ENCODE results near the gene CHP1.
A peak's percentile ranks its signal among the peaks of the same experiment; 100 is the strongest.
"Not testable (repeated sequence)": the region's sequence is repeated elsewhere in the genome, so short reads cannot be mapped to it uniquely, and the experiment has no call there.

Gene CHP1

GRCh38 chr15:41285285-41285684, 54.2 kb downstream of the CHP1 start:
- DNase-seq (ENCODE audit: low read depth, low spot score), result no peak
- H3K4me3 ChIP-seq (ENCODE audit: low read length), result peak overlapping the region; percentile 98

DNA sequence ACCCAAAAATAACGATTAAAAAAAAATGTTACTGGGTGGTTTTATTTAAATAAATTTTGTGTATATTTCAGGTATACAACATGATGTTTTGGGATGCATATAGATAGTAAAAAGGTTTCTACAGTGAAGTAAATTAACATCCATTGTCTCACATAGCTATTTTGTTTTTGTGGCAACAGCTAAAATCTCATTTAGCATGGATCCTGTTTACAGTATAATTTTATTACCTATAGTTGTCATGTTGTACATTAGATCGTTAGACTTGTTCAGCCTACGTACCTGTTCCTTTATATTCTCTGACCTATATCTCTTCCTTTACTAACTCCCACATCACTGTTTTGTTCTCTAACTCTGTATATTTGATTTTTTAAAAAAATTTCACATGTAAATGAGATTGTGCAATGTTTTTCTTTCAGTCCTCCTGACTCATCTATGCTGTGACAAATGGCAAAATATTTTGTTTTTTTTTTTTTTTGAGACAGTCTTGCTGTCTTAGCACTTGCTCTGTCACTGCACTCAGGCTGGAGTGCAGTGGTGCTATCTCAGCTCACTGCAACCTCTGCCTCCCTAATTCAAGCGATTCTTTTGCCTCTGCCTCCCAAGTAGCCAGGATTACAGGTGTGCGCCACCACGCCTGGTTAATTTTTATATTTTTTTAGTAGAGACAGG, 55.7 kb downstream of the CHP1 start:
- no peak for DNase-seq (ENCODE audit: low read depth, low spot score)
- no peak overlapping the region for H3K4me3 ChIP-seq (ENCODE audit: low read length)

- H3K4me3 ChIP-seq (ENCODE audit: low read length), result no peak overlapping the region
- DNase-seq (ENCODE audit: low read depth, low spot score), result no peak
Observed at GRCh38 chr15:41288464-41288863, 57.4 kb downstream of the CHP1 start.

- DNase-seq (ENCODE audit: low read depth, low spot score), result no peak
- H3K4me3 ChIP-seq (ENCODE audit: low read length), result no peak overlapping the region
Observed at GRCh38 chr15:41289953-41290352, 58.9 kb downstream of the CHP1 start.

GRCh38 chr15:41291065-41291631, 60.1 kb downstream of the CHP1 start:
- no peak for DNase-seq (ENCODE audit: low read depth, low spot score)
- H3K4me3 ChIP-seq (ENCODE audit: low read length), result no peak overlapping the region

GRCh38 chr15:41292521-41292920, 61.5 kb downstream of the CHP1 start:
- DNase-seq (ENCODE audit: low read depth, low spot score), result no peak
- no peak overlapping the region for H3K4me3 ChIP-seq (ENCODE audit: low read length)

DNA sequence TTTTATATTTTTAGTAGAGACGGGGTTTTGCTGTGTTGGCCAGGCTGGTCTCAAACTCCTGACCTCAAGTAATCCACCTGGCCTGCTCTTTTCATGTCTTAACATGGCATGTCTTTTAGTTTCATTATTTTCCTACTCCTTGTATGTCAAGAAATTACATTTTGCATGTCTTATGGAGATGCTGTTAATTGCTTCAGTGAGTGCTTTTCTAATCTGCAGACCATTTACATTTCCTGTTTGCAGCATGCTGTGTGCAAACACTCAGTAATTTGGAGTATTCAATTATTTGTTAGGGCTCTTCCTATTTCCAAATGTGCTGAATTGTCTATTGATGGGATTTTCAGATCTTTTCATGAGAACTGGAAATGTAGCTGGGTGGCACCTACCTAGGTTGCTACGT, 70.1 kb downstream of the CHP1 start:
- H3K4me3 ChIP-seq (ENCODE audit: low read length); DNase-seq (ENCODE audit: low read depth, low spot score): not testable (repeated sequence)

DNA sequence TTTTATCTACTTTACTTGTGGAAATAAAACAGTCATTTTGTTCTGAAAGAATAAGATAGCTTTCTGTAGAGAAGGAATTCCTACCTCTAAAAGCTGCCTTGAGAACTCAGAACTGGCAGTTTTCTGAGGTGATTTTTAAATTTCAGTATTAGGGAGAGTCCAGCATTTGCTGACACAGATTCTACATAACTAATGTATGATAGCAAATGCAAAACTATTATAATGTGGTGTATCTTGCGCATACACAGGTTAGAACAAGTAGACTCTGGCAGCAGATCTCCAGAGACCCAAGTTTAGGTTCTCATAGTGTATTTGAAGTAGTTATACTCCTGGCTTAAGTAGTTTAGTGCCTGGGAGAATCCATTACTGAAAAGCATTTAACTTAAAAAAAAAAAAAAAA, 70.5 kb downstream of the CHP1 start:
- DNase-seq (ENCODE audit: low read depth, low spot score), result no peak
- no peak overlapping the region for H3K4me3 ChIP-seq (ENCODE audit: low read length)

DNA sequence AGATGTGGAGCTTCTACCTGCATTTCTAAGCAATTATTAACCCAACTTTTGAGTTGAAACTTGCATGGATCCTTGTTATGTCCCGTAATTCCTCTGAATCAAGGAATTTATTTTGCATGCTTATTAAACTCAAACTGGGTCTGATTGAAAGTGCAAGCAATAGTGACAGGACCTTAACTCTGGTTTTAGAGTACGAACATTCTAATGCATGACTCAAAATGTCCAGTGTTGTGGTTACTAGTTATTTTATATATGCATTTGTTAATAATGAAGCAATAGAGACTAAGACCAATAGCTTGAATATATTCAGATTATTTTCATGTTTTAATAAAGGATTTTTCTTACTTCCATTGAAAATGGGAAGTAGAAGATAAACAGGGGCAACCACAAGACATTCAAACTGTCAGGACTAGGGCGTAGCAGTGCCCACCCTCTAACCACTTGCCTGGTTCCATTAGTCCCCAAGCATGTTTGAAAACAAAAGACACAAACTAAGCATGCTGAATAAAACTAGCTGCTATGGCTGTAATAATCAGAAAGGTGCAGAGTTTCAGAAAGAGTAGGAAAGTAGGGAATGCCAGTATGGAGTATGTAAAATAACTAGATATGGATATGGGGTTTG, 73.2 kb downstream of the CHP1 start:
- DNase-seq (ENCODE audit: low read depth, low spot score), result no peak
- H3K4me3 ChIP-seq (ENCODE audit: low read length), result no peak overlapping the region

- no peak for DNase-seq (ENCODE audit: low read depth, low spot score)
- no peak overlapping the region for H3K4me3 ChIP-seq (ENCODE audit: low read length)
Observed at GRCh38 chr15:41307679-41308078, 76.6 kb downstream of the CHP1 start.

GRCh38 chr15:41309226-41309905, 78.3 kb downstream of the CHP1 start:
- no peak for DNase-seq (ENCODE audit: low read depth, low spot score)
- H3K4me3 ChIP-seq (ENCODE audit: low read length), result no peak overlapping the region

- not testable (repeated sequence) for H3K4me3 ChIP-seq (ENCODE audit: low read length); DNase-seq (ENCODE audit: low read depth, low spot score)
Observed at GRCh38 chr15:41320805-41321330, 89.8 kb downstream of the CHP1 start.

DNA sequence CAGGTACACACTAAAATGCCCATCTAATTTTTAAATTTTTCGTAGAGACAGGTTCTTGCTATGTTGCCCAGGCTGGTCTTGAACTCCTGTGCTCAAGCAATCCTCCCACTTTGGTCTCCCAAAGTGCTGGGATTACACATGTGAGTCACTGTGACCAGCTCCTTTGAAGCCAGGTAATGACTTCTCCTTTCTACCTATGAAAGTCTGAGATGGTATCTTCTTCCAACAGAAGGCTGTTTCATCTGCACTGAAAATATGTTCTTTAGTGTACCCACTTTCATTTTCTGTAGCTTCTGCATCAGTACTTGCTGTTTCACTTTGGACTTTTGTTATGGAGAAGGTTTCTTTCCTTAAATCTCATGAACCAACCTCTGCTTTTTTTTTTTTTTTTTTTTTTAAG, 92.5 kb downstream of the CHP1 start:
- H3K4me3 ChIP-seq (ENCODE audit: low read length), result no peak overlapping the region
- no peak for DNase-seq (ENCODE audit: low read depth, low spot score)

- no peak for DNase-seq (ENCODE audit: low read depth, low spot score)
- peak overlapping the region; percentile 91 for H3K4me3 ChIP-seq (ENCODE audit: low read length)
Observed at GRCh38 chr15:41331281-41331680, 100.2 kb downstream of the CHP1 start.

Data from Jurkat, Clone E6-1 (cell line).